HEK293T (cell line): ENCODE measurements around the gene HIGD2A.

Experiments used
- ARNT ChIP-seq: fragments of 450-650 bp; IDR thresholded peaks from 2 replicates; pipeline ENCODE4 v1.6.1; 2017; ENCODE audit warnings: mild to moderate bottlenecking
- BHLHE40 ChIP-seq: fragments of 450-650 bp; IDR thresholded peaks from 2 replicates; pipeline ENCODE4 v1.6.1; 2016; ENCODE audit warnings: mild to moderate bottlenecking, moderate library complexity, borderline replicate concordance
- CTBP1 ChIP-seq: fragments of 450-650 bp; IDR thresholded peaks from 2 replicates; pipeline ENCODE4 v1.6.1; 2016; ENCODE audit warnings: borderline replicate concordance
- FOXA1 ChIP-seq: fragments of 450-650 bp; IDR thresholded peaks from 2 replicates; pipeline ENCODE4 v1.6.1; 2016; ENCODE audit warnings: mild to moderate bottlenecking
- FOXK2 ChIP-seq: fragments of 450-650 bp; IDR thresholded peaks from 2 replicates; pipeline ENCODE4 v1.6.1; 2016; ENCODE audit warnings: mild to moderate bottlenecking
- FOXM1 ChIP-seq: fragments of 450-650 bp; IDR thresholded peaks from 2 replicates; pipeline ENCODE4 v1.6.1; 2017; ENCODE audit warnings: mild to moderate bottlenecking, borderline replicate concordance
- NFRKB ChIP-seq: fragments of 450-650 bp; IDR thresholded peaks from 2 replicates; pipeline ENCODE4 v1.6.1; 2016; ENCODE audit warnings: mild to moderate bottlenecking, moderate library complexity
- PKNOX1 ChIP-seq: fragments of 450-650 bp; IDR thresholded peaks from 2 replicates; pipeline ENCODE4 v1.6.1; 2016
- SP1 ChIP-seq: fragments of 450-650 bp; IDR thresholded peaks from 2 replicates; pipeline ENCODE4 v1.6.1; 2017
- TARDBP ChIP-seq: fragments of 450-650 bp; IDR thresholded peaks from 2 replicates; pipeline ENCODE4 v1.6.1; 2016

- TF ChIP-seq TARDBP = no peak
- no peak for TF ChIP-seq SP1
- no peak for TF ChIP-seq ARNT
- no peak for TF ChIP-seq NFRKB
- no peak for TF ChIP-seq FOXA1
- no peak for TF ChIP-seq CTBP1
- TF ChIP-seq FOXM1 = no peak
- no peak for TF ChIP-seq BHLHE40
- no peak for TF ChIP-seq FOXK2
- TF ChIP-seq PKNOX1 = no peak
Measured at GRCh38 chr5:176384366-176384930, 4.1 kb upstream of the HIGD2A start.
